Stimulated activated CD8-positive, alpha-beta memory T cell treated with anti-CD3 and anti-CD28 coated beads, Interleukin-7, amount 100 ng/mL, for 4 hours (primary cell): Measurements from ENCODE around the gene UBFD1.
A peak's percentile ranks its signal among the peaks of the same experiment; 100 is the strongest.
"Not testable (repeated sequence)": the region's sequence is repeated elsewhere in the genome, so short reads cannot be mapped to it uniquely, and the experiment has no call there.

Source experiments
- DNase-seq, 2 donors: peaks; one replicate each; pipeline ENCODE4 v3.0.0-alpha.2; 2020; ENCODE audit warnings: low read depth in 2 of 2

The UBFD1 gene, protein sequence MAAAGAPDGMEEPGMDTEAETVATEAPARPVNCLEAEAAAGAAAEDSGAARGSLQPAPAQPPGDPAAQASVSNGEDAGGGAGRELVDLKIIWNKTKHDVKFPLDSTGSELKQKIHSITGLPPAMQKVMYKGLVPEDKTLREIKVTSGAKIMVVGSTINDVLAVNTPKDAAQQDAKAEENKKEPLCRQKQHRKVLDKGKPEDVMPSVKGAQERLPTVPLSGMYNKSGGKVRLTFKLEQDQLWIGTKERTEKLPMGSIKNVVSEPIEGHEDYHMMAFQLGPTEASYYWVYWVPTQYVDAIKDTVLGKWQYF

DNA sequence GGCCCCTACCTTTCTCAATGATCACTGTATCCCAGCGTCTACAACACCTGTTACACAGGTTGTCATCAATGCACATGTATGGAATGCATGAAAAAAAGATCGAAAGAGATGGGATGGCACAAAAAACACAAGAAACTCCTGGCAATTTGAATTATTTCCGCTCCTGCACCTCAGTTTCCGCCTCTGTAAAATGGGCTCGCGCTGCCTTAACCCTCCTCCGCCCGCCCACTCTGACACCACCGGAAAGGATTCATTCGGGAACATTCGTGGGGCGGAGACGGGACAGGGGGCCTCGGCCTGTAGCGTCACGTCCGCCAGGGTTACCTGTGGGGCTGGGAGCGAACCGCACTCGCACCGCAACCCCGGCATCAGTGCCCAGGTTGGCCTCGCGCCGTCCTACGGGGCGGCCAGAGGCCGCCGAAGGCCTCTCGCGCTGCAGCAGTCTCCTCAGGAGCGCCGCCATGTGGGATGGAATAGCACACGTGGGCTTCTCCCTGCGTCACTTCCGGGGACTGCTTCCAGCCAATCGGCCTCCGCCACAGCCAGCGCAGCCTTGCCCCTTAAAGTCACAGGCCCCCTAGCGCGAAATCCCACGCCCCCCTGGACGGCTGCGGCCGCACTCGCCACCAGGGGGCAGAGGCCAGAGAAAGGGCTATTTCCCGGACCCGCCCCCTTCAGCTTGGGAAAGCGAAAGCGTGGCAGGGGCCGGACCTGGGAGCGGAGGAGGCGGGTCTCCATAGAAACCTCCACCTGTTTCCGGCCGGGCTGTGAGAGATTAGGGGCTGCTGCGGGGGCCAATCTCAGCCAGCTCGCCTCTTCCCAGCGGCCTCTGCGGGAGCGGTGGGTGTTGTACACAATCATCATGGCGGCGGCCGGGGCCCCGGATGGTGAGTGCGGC is at the start of gene UBFD1, which contains the start of gene EARS2:
TSS of gene UBFD1 (plus strand) at position 847 of the 898 bp plus-strand sequence. CDS start at position 863, 16 bp downstream.
TSS of gene EARS2 (minus strand) at position 470 of the 898 bp plus-strand sequence. CDS start at position 463, 7 bp downstream.
- peak; percentile 96 for DNase-seq

DNA sequence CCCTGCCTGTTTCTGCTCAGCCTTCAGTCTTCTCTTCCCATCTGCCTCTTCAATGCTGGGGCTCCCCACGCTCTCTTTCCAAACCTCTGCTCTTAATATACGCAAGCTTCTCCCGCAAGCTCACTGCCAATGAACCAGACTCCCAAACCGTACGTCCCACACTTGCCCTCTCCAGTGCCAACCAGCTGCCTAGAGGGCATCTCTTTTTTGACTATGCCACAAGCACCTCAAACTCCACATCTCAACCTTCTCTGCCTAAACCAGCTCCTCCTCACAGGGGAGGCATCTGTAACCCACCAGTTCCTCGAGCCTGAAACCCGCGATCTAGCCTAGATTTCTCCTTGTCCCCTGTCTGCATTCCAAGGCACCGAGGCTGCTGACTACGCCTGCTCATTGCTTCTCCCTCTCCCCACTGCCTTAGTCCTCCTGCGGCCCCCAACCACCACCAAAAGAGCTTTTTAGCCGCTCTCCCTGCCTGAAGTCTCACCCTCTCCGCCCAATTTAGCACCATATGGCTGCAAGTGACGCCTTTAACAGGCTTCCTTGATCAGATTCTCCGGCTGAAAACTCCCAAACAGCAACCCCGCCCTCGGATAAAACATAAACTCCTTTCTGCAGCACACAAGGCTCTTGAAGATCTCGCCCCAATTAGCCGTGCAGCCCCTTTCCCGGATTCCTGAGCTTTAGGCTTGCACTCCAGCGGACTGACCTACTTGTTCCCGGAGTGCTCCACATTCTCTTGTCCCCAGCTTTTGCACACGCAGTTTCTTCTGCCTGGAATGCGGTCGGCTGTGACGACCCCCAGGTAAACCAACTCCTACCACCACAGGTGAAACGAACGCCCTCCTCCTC is 48.7 kb upstream of the UBFD1 start:
- DNase-seq = no peak

DNA sequence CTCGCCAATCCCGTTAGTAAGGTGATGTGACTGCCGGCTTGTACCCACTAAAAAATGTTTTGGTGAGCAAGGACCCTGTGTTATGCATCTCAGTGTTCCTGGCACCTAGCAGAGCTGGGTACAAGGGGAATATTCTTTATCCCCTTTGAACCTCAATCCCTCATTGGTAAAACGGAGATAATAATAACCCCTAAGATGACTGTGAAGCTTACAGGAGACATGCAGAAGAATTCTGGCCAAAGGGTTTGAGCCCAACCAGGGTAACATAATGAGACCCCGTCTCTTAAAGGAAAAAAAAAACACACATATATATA is 48.1 kb upstream of the UBFD1 start:
- DNase-seq = no peak

DNA sequence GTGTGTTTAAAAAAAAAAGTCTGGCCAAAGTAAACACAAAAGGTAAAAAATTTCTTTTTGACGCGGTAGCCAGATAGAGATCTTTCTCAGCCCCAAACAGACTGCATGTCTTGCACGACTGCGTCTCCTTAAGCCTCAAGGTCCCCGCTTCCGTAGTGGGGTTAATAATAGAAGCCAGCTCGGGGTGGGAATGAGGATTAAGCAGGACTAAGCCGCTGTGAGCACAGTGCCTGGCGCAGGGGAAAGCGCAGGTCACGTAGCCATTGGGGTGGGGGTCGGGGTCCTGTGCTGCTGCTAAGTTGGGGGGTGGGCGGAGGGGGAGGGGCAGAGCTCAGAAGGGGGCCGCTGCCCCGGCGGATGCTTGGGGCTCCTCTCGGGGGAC is 47.8 kb upstream of the UBFD1 start:
- DNase-seq = peak in 1 of 2 donors; percentile 5

DNA sequence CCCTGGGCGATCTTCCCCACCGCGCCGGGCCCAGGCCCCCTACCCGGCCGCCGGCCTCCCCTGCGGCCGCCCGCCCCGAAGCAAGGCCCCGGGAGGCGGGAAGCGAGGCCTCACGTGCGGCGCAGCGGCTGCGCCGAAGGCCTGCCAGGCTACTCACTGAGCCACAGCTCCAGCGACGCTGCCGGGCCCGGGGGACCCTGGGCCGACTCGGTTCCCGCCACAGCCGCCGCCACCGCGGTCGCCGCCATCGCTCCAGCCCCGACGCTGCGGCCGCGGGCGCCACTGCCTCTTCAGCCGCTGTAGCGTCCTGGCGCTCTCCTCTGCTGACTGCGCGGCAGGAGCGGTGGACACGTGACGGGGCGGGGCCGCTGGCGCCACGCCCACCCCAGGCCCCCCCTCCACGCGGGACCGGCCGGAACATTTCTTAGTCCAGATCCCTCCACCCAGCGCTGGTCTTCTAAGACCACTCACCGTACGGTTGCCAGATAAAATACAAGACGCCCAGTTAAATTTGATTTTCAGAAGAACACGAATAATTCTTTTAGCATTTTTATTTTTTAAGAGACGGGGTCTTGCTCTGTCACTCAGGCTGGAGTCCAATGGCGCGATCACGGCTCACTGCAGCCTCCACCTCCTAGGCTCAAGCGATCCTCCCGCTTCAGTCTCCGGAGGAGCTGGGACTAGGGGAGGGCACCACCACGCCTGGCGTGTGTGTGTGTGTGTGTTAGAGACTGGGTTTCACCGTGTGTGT is 47.2 kb upstream of the UBFD1 start, which contains the start of gene GGA2:
TSS of gene GGA2 (minus strand) at position 331 of the 751 bp plus-strand sequence. CDS start at position 248, 83 bp downstream.
- DNase-seq = peak; percentile 56 to 76

DNA sequence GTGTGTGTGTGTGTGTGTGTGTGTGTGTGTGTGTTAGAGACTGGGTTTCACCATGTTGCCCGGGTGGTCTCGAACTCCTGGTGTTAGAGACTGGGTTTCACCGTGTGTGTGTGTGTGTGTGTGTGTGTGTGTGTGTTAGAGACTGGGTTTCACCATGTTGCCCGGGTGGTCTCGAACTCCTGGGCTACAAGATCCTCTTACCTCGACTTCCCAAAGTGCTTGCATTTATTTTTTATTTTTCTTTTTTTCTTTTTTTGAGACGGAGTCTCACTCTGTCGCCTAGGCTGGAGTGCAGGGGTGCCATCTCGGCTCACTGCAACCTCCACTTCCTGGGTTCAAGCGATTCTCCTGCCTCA is 46.6 kb upstream of the UBFD1 start:
- not testable (repeated sequence) for DNase-seq

DNA sequence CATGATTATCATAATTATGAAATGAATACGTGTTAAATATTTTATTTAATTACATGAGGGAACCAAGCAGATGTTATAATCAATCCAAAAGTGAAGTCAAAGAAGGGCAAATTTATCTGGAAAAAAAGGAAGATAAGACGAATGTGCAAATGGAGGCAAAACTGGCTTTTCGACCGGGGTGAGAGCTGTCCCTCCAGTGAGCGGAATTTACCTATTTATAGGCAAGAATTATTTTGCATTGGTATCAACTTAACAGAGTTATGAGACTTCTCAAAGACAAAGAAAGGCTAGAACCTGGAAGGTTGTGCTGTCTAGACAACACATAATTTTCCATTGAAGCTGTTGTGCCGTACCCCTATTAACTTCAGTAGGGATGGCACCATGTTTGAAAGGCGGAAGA is 45.8 kb upstream of the UBFD1 start:
- no peak for DNase-seq

DNA sequence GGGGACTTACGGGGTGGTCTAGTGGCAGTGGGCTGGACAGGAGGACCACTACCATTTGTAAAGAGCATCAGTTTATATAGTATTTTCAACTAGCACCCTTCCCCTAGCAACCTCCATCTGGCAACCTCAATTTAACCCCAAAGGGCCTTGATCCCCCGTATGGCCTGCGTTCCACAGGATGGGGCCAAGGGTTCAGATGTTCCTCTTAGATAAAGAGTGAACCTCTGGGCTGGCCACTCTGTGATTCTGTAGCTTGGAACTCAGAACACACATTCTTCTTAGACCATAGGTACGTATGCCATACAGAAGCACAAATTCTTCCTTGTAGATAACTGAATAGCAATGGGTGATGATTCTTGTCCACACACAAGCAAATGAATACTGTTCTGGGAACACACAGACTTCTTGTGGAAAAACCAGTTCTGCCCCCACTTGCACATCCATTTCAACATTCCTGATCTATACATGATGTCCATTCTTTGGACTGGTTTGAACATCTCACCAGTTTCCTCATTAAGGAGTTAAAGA is 45.3 kb upstream of the UBFD1 start:
- DNase-seq = no peak

DNA sequence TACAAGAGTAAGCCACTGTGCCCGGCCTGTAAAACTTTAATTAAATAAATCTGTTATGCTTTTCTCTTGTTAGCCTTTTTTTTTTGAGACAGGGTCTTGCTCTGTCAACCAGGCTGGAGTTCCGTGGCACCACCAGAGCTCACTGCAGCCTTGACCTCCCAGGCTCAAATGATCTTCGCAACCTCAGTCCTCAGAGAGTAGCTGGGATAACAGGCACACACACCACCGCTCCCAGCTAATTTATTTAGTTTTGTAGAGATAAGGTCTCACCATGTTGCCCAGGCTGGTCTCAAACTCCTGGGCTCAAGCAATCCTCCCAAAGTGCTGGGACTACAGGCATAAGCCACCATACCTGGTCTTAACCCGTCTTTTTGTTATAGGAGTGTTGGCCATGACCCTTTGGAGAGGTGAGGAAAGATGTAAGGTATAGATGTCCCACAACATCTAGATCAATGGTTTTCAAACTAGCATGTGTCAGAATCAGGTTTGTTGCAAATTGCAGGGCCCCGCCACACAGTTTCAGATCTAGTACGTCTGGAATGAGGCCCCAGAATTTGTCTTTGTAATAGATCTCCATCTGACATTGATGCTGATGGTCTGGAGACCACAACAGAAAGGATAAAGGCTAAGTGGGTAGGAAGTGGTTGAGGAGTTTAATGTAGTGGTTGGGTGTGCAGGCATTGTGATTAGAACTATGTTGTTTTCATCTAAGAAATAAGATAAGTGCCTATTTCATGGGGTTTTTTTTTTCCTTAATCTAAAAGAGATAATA is 43.0 kb upstream of the UBFD1 start:
- DNase-seq = no peak

DNA sequence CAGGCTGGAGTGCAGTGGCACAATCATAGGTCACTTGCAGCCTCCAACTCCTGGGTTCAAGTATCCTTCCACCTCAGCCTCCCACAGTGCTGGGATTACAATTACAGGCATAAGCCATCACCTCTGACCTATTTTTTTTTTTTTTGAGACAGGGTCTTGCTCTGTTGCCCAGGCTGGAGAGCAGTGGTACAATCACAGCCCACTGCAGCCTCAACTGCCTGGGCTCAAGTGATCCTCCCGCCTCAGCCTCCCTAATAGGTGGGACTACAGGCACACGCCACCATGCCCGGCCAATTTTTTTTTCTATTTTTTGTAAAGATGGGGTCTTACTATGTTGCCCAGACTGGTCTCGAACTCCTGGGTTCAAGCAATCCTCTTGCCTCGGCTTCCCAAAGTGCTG is 41.6 kb upstream of the UBFD1 start:
- DNase-seq = no peak

DNA sequence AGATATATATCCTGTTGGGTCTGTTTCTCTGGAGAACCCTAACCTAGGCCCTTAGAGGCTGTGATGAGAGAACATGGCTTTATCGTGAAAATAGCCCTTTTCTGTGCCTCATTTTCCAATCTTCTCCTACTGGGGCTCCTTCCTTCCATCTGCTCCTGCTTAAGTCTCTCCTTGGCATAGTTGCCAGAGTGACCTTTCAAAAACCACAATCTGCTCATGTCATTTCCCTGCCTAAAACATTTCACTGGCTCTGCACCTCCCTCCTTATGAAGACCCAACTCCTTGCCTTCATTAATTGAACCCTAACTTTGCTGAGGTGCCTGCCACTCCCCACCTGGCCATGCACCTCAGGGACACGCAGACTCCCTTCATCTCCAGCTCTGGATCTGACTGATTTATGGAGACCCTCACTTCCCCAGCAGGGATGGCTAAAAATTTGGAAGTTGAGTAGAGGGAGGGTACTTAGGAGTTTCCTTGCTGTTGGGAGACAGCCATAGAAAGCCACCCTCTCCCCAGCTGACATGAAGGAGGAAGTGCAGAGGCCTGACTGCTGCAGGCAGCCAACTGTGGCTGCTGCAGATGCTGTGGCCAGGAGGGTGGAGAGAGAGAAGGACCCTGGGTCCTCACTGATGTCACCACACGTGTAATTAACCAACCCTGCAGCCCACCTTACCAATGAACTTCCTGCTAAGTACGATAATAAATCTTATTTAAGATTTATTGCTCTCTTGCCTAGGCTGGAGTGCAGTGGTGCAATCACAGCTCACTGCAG is 41.0 kb upstream of the UBFD1 start:
- DNase-seq = no peak

DNA sequence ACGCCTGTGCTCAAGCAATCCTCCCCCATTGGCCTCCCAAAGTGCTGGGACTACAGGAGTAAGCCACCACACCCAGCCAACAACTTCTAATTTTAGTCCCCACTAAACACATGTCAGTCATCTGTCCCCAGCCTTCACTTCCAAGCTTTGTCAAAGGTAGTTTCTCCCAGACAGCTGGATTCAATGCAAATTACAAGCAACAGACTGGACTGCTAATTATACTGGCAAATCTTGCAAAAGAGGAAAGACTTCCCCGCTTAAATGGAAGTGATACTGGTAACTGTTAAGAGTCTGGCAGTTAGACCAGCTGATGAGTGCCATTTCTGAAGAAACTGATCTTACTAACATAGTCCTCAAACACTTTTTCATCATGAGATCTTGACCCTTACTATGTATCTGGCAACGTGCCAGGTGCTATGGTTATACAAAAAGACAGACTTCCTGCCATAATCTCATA is 39.1 kb upstream of the UBFD1 start:
- no peak for DNase-seq

DNA sequence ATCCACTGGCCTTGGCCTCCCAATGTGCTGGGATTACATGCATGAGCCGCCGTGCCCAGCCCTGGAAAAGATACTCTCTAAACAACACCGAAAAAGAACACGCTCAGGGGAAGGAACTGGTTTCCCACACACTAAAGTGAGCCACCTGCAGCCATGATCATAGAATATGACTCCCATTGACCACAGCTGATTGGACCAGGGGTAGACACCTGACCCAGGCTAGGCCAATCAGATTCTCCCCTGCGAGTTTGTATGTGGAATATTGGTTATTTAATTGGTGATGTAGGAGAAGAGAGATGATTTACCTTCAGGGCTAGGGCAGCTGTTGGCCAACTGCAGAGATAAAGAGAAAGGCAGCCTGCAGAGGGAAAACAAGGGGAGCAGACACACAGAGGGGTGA is 38.2 kb upstream of the UBFD1 start:
- DNase-seq = no peak

DNA sequence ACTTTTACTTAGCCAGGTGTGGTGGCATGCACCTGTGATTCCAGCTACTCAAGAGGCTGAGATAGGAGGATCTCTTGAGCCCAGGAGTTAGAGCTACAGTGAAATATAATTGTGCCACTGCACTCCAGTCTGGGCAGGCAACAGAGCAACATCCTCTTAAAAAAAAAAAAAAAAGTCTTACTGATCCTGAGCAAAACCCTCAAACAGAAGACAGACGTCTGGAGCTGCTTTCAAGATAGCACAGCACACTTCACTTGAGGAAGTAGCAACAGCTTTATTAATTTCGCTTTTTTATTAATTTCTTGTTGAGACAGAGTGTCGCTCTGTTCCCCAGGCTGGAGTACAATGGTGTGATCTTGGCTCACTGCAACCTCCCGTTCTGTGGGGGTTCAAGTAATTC is 37.0 kb upstream of the UBFD1 start:
- DNase-seq = no peak

DNA sequence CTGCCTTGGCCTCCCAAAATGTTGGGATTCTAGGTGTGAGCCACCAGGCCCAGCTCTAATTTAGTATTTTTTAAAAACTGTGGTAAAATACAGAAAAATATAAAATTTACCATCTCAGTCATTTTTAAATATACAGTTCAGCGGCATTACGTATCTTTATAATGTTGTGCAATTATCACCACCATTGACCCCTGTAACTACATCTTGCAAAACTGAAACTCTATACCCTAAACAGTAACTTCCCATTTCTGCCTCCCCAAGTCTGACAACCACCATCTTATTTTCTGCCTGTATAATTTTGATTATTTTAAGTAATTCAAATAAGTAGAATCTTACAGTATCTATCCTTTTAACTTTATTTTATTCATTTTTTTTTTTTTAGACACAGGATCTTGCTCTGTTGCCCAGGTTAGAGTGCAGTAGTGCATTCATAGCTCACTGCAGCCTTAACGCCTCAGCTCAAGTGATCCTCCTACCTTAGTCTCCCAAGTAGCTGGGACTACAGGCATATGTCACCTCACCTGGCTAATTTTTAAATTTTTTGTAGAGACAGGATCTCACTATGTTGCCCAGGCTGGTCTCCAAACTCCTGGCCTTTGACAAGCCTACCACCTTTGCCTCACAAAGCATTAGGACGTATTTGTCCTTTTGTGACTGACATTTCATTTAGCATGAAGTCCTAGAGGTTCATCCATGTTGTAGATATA is 36.3 kb upstream of the UBFD1 start:
- no peak for DNase-seq

DNA sequence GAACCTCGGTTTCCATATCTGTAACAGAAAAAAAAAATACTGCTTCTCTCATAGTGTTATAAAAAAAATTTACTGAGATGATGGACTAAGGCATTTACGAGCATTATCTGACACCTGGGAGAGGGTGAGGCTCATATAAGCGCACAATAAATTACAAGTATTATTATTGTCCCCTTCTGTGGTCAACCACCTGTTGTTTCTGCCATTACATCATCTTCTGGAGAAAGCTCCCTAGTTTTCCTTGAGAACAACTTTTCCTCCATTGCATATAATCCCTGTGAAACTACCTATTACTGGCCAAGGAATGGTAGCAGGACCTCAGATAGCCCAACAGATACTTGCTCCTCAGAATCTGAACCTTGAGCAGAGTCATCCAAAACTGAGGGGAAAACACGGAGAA is 35.6 kb upstream of the UBFD1 start:
- no peak for DNase-seq

DNA sequence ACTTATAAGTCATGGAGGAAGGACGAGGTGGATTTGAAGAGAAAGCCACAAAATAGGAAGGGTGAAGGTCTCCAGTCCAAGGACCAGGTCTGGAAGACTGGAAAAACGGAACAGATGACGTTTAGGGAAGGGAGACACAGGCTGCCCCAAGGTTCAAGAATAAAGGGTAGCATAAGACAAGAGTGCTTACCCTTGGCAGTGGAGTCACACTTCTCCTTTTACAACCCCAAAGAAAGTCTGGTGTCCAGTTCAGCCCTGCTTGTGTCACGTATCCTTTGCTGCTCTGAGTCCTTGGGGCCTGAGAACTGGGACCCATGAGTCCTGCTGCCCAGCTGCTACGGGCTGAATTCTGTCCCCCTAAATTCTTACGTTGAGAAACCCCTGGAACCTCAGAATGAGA is 34.2 kb upstream of the UBFD1 start:
- no peak for DNase-seq

DNA sequence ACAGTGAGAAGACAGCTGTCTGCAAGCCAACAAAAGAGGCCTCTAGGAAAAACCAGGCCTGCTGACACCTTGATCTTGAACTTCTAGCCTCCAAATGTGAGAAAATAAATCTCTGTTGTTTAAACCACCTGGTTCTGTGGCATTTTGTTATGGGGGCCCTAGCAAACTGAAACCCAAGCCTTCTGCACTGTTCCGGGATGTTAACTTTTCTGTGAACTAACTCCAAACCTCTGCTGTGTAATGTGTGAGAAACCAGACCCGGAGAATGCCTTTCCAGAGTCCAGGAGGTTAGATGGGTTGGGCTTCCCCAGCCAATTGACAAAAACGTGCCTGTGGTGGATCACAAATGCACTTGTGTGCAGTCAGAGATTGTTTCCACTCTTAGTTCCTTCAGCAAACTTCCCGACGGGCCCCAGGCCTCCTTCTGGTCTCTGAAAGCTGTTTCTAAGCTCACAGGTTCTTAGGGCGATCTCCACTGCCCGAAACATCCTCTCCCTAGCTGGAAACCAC is 33.6 kb upstream of the UBFD1 start:
- no peak for DNase-seq

DNA sequence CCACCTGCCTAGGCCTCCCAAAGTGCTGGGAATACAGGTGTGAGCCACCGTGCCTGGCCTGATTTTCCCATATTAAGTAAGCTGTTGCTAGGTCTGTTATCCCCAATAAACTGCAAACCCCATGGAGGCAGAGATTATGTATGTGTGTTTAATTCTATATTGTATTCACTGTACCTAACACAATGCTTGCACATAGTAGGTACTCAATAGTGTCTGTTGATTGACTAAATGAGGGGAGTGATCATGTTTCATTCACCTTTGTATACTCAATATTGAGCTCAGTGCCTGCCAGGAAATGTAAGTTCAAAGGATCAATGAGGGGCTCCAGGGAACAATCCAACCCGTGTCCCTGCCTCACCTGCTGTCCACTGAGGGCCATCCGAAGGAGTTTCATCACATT is 32.6 kb upstream of the UBFD1 start:
- no peak for DNase-seq
